GM12878 (cell line): ENCODE results near the gene NKAIN2. TPM values are rescaled to one million over a fixed set of nuclear protein-coding genes. Genes with fewer than 3 reads are reported as not detected.

ENCODE experiments used
- ATAC-seq: fragments of 200-7000 bp; cut with Tn5 transposase; 3 replicates; pipeline ENCODE4 v1.9.1; 2020; ENCODE audit warnings: mild to moderate bottlenecking, moderate library complexity
- BruUV-seq: library from RNA; stranded (reverse); fragments of 400-500 nt; replicated peaks from 2 replicates; lab custom pipeline; 2021; lab: Mats Ljungman, UMichigan
- CTCF ChIA-PET: fragments of 300-600 bp; sonication (Branson Sonifier 250); formaldehyde crosslinking; extraction: SDS; loops from one replicate; lab custom pipeline; 2021; ENCODE audit warnings: inconsistent platforms; lab: Yijun Ruan, JAX
- POLR2A ChIA-PET: fragments of 350-600 bp; formaldehyde crosslinking; extraction: SDS; loops from one replicate; lab custom pipeline; 2021; ENCODE audit warnings: inconsistent platforms; lab: Charles Lee
- RAD21 ChIA-PET: fragments of 300-600 bp; sonication (Branson Sonifier 250); formaldehyde crosslinking; loops from one replicate; lab custom pipeline; 2023; ENCODE audit warnings: antibody characterized with exemption; ENCODE audit not compliant: unreplicated experiment; lab: Charles Lee
- SMC1A ChIA-PET: fragments of 300-600 bp; sonication (Branson Sonifier 250); formaldehyde crosslinking; loops from one replicate; lab custom pipeline; 2023; ENCODE audit not compliant: unreplicated experiment, uncharacterized antibody; lab: Charles Lee
- DNase-seq: peaks from one replicate; pipeline ENCODE4 v3.0.0-alpha.2; 2011; ENCODE audit warnings: low read depth, low spot score
- FAIRE-seq: peaks from 3 replicates; lab custom pipeline; 2011; peaks lifted over from hg19 to GRCh38; lab: Jason Lieb, UNC
- H2AFZ ChIP-seq: 2 replicates; pipeline ENCODE4 v1.6.0; 2011; ENCODE audit warnings: low read depth, low read length, control low read depth; ENCODE audit not compliant: control insufficient read depth
- H3K27ac ChIP-seq: 2 replicates; pipeline ENCODE4 v1.5.1; 2011; ENCODE audit warnings: control low read depth; ENCODE audit not compliant: control insufficient read depth, insufficient read depth
- H3K27me3 ChIP-seq, 2 experiments: replicated peaks in 1 of 2; 2 replicates each; pipeline versions ENCODE4 v1.6.0 to v1.6.1; 2011; ENCODE audit warnings: low read length in 1 of 2; ENCODE audit not compliant: control insufficient read depth in 2 of 2, insufficient read depth in 2 of 2
- H3K36me3 ChIP-seq, 2 experiments: 2 replicates each; pipeline ENCODE4 v1.5.1; 2011; ENCODE audit warnings: low read length in 1 of 2; ENCODE audit not compliant: control insufficient read depth in 2 of 2, insufficient read depth in 2 of 2
- H3K4me1 ChIP-seq: 2 replicates; pipeline ENCODE4 v1.6.1; 2011; ENCODE audit warnings: mild to moderate bottlenecking, low read length, moderate library complexity, mixed read lengths; ENCODE audit not compliant: control insufficient read depth, insufficient read depth
- H3K4me2 ChIP-seq: 2 replicates; pipeline ENCODE4 v1.6.0; 2011; ENCODE audit warnings: control low read depth; ENCODE audit not compliant: control insufficient read depth, insufficient read depth
- H3K4me3 ChIP-seq: fragments of 200-600 bp; sonication (generic); 2 replicates; pipeline ENCODE4 v1.5.1; 2016
- H3K79me2 ChIP-seq: 2 replicates; pipeline ENCODE4 v1.6.0; 2011; ENCODE audit warnings: low read length; ENCODE audit not compliant: control insufficient read depth, insufficient read depth
- H3K9ac ChIP-seq: 2 replicates; pipeline ENCODE4 v1.8.0; 2011; ENCODE audit warnings: low read length, control low read depth, mixed read lengths; ENCODE audit not compliant: control insufficient read depth, insufficient read depth
- H3K9me3 ChIP-seq: replicated peaks from 3 replicates; pipeline ENCODE4 v1.5.1; 2011; ENCODE audit warnings: mild to moderate bottlenecking, low read length; ENCODE audit not compliant: control insufficient read depth, insufficient read depth
- H4K20me1 ChIP-seq: 2 replicates; pipeline ENCODE4 v1.6.0; 2011; ENCODE audit not compliant: control insufficient read depth, insufficient read depth
- BACH1 ChIP-seq: fragments of 450-650 bp; IDR thresholded peaks from 2 replicates; pipeline ENCODE4 v1.6.1; 2017; ENCODE audit warnings: mild to moderate bottlenecking, borderline replicate concordance
- HDAC6 ChIP-seq: fragments of 200-600 bp; sonication (generic); IDR thresholded peaks from one replicate; pipeline ENCODE4 v1.8.0; 2017; ENCODE audit warnings: antibody characterized with exemption; ENCODE audit not compliant: unreplicated experiment
- IKZF2 ChIP-seq, 2 experiments: fragments of 450-650 bp; IDR thresholded peaks; 2 replicates each; pipeline ENCODE4 v1.6.1; 2017; ENCODE audit warnings: mild to moderate bottlenecking in 2 of 2, moderate library complexity in 2 of 2
- MEF2A ChIP-seq: IDR thresholded peaks from 2 replicates; pipeline ENCODE4 v1.6.1; 2011; ENCODE audit warnings: low read depth, mild to moderate bottlenecking, low read length, moderate library complexity; ENCODE audit not compliant: insufficient read depth
- TAF1 ChIP-seq: IDR thresholded peaks from 2 replicates; pipeline ENCODE4 v1.6.1; 2011; ENCODE audit warnings: mild to moderate bottlenecking, low read depth, low read length, borderline replicate concordance
- YBX1 ChIP-seq: fragments of 450-650 bp; IDR thresholded peaks from 2 replicates; pipeline ENCODE4 v1.6.1; 2016; ENCODE audit warnings: antibody characterized with exemption
- YY1 ChIP-seq: IDR thresholded peaks from 2 replicates; pipeline ENCODE4 v1.6.1; 2011; ENCODE audit warnings: low read depth, mild to moderate bottlenecking, low read length
- WGBS: methylation state at CpG from one replicate; pipeline ENCODE4 v1.1.6; 2016; ENCODE audit warnings: low lambda C conversion rate; ENCODE audit not compliant: insufficient replicate concordance, insufficient coverage; ENCODE audit errors: missing lambda C conversion rate; 5-methylcytosine and 5-hydroxymethylcytosine counted together
- in situ Hi-C: fragments of 300-500 bp; cut with MboI; formaldehyde crosslinking; loops from 9 replicates; pipeline ENCODE4 v1.14.3; 2018; ENCODE audit warnings: mixed read lengths
- intact Hi-C: fragments of 100-400 bp; cut with micrococcal nuclease; formaldehyde crosslinking; loops from one replicate; pipeline ENCODE4 v1.14.2; 2022; ENCODE audit not compliant: unreplicated experiment
- polyA plus RNA-seq, 11 experiments: library from polyadenylated mRNA; depleted of rRNA in 4 of 11; unstranded in 6 of 11; stranded (reverse) in 5 of 11; fragments of >200 nt; fragmentation: Nextera tagmentation in 4 of 11; fragmentation: Illumina TruSeq in 1 of 11; extraction: Ambion mirVana in 4 of 11; extraction: Trizol in 1 of 11; gene quantifications; 1 replicate in 1 of 11; 2 replicates in 10 of 11; pipeline versions ENCODE4 v1.2.1 to v1.2.3, GENCODE V29; 2011 to 2016; ENCODE audit warnings: inconsistent platforms in 2 of 11, missing spikeins in 2 of 11, low read depth in 1 of 11
- total RNA-seq, 4 experiments: library from RNA; depleted of rRNA in 3 of 4; stranded (reverse); fragments of >200 nt in 3 of 4; fragmentation: Illumina TruSeq in 1 of 4; extraction: Trizol in 1 of 4; gene quantifications; 2 replicates each; pipeline versions ENCODE4 v1.2.1 to v1.2.3, GENCODE V29; 2013 to 2021
- TF ChIP-seq, protein P1 (sequence below): fragments of 450-650 bp; IDR thresholded peaks from 2 replicates; pipeline ENCODE4 v1.6.1; 2017; ENCODE audit warnings: mild to moderate bottlenecking, moderate library complexity

Gene NKAIN2
- total and polyA plus RNA-seq, 10 of the 15 experiments (the other 5 are each of a cell fraction or from before 2014, with no cell fraction given), result not detected

DNA sequence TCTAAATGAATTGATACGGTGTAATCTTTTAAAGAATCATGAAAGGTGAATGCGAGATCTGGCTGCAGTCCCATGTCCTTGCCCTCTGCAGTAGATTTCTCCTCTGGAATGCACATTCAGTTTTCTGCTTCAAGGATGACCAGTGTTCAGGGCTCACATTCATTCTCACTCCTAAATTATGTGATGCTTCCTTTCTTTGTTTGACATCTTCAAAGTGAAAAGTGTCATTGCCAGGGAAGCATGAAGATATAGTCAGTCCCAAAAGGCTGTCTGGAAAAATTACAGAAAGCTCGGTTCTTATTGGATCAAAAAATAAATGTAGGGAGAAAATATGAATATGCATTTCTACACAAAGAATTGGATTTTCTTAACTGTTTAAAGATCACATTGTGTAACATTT, 395.6 kb downstream of the NKAIN2 start:
- WGBS, result 13% methylated on average over 3 of the region's 3 CpGs
- Histone ChIP-seq H4K20me1 (no peaks in the 10 kb centered on the region), H3K36me3 (no peaks in the 10 kb centered on the region), H3K9me3 (no peaks in the 10 kb centered on the region), H3K27ac (no peak overlapping the region), H3K4me1 (no peaks in the 10 kb centered on the region), H3K4me2 (no peak overlapping the region), H3K4me3 (no peak overlapping the region), H3K79me2 (no peaks in the 10 kb centered on the region), H2AFZ (no peak overlapping the region), H3K9ac (no peak overlapping the region), H3K27me3 (no peaks in the 10 kb centered on the region)
- FAIRE-seq (no peak), DNase-seq (no peak), ATAC-seq (no peak)
- in situ Hi-C loops (no loop called here), intact Hi-C loops (no loop called here)
- ChIA-PET SMC1A (no interaction called here), CTCF (no interaction called here), RAD21 (no interaction called here), POLR2A (no interaction called here)
- no TSS peak for BruUV-seq
- TF ChIP-seq BACH1, result no peak
- TF ChIP-seq YBX1, result no peak
- no peak for TF ChIP-seq YY1
- TF ChIP-seq, protein P1, sequence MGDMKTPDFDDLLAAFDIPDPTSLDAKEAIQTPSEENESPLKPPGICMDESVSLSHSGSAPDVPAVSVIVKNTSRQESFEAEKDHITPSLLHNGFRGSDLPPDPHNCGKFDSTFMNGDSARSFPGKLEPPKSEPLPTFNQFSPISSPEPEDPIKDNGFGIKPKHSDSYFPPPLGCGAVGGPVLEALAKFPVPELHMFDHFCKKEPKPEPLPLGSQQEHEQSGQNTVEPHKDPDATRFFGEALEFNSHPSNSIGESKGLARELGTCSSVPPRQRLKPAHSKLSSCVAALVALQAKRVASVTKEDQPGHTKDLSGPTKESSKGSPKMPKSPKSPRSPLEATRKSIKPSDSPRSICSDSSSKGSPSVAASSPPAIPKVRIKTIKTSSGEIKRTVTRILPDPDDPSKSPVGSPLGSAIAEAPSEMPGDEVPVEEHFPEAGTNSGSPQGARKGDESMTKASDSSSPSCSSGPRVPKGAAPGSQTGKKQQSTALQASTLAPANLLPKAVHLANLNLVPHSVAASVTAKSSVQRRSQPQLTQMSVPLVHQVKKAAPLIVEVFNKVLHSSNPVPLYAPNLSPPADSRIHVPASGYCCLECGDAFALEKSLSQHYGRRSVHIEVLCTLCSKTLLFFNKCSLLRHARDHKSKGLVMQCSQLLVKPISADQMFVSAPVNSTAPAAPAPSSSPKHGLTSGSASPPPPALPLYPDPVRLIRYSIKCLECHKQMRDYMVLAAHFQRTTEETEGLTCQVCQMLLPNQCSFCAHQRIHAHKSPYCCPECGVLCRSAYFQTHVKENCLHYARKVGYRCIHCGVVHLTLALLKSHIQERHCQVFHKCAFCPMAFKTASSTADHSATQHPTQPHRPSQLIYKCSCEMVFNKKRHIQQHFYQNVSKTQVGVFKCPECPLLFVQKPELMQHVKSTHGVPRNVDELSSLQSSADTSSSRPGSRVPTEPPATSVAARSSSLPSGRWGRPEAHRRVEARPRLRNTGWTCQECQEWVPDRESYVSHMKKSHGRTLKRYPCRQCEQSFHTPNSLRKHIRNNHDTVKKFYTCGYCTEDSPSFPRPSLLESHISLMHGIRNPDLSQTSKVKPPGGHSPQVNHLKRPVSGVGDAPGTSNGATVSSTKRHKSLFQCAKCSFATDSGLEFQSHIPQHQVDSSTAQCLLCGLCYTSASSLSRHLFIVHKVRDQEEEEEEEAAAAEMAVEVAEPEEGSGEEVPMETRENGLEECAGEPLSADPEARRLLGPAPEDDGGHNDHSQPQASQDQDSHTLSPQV, result no peak
- no peak for TF ChIP-seq IKZF2 (IDR thresholded peaks at IDR 0.05)
- TF ChIP-seq TAF1, result no peak
- no peak for TF ChIP-seq HDAC6
- no peak for TF ChIP-seq MEF2A
